Right renal pelvis (tissue), 4 donors: Measurements from ENCODE around the gene HNRNPH2. TPM values are rescaled to one million over a fixed set of nuclear protein-coding genes. Genes with fewer than 3 reads are reported as not detected.

Source experiments
- DNase-seq, 4 donors: peaks; one replicate each; pipeline ENCODE4 v3.0.0-alpha.2; 2013; ENCODE audit warnings: low read depth in 4 of 4, low spot score in 3 of 4, missing footprints in 1 of 4
- polyA plus RNA-seq, 4 donors: library from polyadenylated mRNA; unstranded; fragments of 120-200 nt; gene quantifications; one replicate each; pipeline ENCODE4 v1.2.1, GENCODE V29; 2013; ENCODE audit not compliant: insufficient read length in 4 of 4

The HNRNPH2 gene
- polyA plus RNA-seq, 4 donors: 134 to 155 (median 147) TPM

DNA sequence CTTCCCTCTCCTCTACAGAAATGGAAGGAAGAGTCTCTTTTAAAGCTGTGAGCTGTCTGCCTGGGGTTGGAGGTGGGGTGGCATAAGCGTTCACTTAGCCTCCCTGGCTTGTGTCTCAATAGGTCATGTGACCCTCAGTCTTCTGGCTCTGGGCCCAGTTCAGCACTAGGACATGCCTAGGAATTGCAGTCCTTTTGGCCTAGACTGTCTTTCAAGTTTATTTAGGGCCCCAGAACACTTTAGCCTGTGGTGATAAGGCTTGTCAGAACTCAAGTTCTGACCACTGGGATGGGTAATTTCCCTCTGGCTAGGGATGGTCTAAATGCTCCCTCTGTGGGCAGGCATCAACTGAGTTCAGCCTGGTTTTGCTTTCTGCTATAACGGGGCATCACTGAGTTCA is 42.9 kb downstream of the HNRNPH2 start:
- no peak for DNase-seq

DNA sequence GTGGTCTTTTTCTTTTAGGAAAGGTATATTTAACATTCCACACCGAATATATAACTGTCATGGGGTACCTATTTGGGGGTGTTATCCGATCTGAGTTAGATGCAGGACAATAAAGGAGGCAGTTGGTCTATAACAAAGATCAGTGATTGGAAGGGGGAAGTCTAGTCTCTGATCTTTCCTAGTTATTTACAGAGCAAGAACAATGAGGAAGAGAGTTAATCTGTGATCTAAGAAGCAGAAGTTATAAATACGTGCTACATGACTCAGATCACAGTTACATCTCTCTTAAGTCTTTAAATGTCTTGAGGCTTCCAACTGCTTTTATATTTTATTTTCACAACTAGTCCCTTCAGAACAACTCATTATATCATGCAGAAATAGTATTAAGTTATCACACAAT is 44.0 kb downstream of the HNRNPH2 start:
- DNase-seq: no peak

DNA sequence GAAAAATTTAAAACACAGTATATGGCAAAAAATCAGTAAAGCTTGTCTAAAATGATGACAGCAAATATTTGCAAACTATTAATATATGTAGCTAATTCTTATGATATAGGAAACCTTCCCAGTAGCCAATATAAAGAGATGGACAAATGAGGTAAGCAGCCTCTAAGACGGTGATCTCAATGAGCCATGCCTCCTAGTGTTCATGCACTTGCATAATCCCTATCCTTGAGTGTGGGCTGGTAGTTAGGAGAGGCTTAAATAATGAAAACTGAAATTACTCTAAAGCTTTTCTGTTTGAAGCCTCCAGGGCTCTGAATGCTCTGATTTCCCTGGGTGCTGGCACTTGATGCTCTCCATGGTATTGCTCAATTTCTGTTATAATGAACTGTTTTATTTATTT is 52.6 kb downstream of the HNRNPH2 start:
- no peak for DNase-seq

DNA sequence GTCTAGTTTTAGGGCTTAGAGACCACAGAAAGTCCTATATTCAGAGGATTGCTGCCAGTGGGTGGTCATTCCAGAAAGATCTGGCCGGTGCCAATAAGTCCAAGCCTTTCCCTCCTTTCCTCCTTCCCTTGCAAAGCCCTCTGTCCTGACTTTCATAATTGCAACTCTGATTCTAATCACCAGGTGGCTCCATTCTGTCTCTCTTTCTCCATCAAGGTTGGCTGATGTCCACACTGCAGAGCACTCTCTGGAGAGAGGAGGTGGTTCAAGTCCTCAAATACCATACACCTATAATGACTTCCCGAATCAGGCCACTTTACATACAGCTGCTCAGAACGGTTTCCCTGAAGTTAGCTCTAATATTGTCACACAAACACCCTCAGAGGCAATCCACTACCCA is 54.9 kb downstream of the HNRNPH2 start:
- no peak for DNase-seq

Other genes with a start within 250 kb of the HNRNPH2 start
- 1 to 10 TPM; 1.5 to 2.2 (median 1.8) TPM for gene DRP2, start 188.4 kb upstream of the HNRNPH2 start, polyA plus RNA-seq
- gene TAF7L, start 116.9 kb upstream of the HNRNPH2 start, polyA plus RNA-seq: under 1 TPM; 0.31 to 0.64 (median 0.49) TPM
- gene TIMM8A, start 59.5 kb upstream of the HNRNPH2 start, polyA plus RNA-seq: 10 to 100 TPM; 17.7 to 19.4 (median 18.6) TPM
- gene BTK, start 22.0 kb upstream of the HNRNPH2 start, polyA plus RNA-seq: 1 to 10 TPM; 1.4 to 3.9 (median 2.1) TPM
- gene RPL36A, start 17.2 kb upstream of the HNRNPH2 start, polyA plus RNA-seq: 1,000 to 10,000 TPM in 1 of 4 donors, 100 to 1,000 TPM in 3; 919 to 1,205 (median 965) TPM
- 10 to 100 TPM; 29.8 to 31.8 (median 31.1) TPM for gene GLA, start 297 bp upstream of the HNRNPH2 start, polyA plus RNA-seq
- gene ARMCX4, start 77.2 kb downstream of the HNRNPH2 start, polyA plus RNA-seq: 10 to 100 TPM; 19.0 to 24.6 (median 21.9) TPM
- gene ARMCX1, start 142.3 kb downstream of the HNRNPH2 start, polyA plus RNA-seq: 10 to 100 TPM; 49.2 to 54.1 (median 52.0) TPM
- gene ARMCX6, start 209.8 kb downstream of the HNRNPH2 start, polyA plus RNA-seq: 10 to 100 TPM; 79.2 to 85.2 (median 82.6) TPM
- 100 to 1,000 TPM; 117 to 118 (median 118) TPM for gene ARMCX3, start 214.9 kb downstream of the HNRNPH2 start, polyA plus RNA-seq